HG03060 (cell line): ENCODE results near the gene PTPRD.

Experiments
- ATAC-seq: cut with Tn5 transposase; IDR thresholded peaks from one replicate; pipeline ENCODE4 v1.9.1; 2021; ENCODE audit warnings: low read depth, moderate number of reproducible peaks; ENCODE audit not compliant: unreplicated experiment

The PTPRD gene

GRCh38 chr9:8772302-8772701 is 1840.5 kb downstream of the PTPRD start:
- no peak for ATAC-seq

- ATAC-seq, result no peak
Observed at GRCh38 chr9:8769153-8769552, 1843.6 kb downstream of the PTPRD start.

DNA sequence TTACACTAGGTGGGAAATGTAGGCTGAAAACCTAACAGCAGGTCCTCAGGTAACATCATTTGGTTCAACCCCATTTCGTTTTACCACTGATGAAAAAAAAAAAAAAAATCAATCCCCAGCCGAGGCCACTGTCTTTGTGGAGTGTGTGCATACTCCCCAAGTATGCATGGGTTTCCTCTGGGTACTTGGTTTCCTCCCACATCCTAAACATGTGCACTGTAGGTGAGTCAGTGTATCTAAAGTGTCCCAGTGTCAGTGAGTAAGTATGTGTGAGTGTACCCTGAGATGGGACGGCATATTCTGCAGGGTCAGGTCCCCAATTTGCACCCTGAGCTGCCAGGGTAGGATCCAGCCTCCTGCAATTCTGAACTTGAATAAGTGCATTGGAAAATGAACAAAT is 1846.7 kb downstream of the PTPRD start:
- ATAC-seq, result no peak

- no peak for ATAC-seq
Observed at GRCh38 chr9:8764051-8764450, 1848.8 kb downstream of the PTPRD start.

DNA sequence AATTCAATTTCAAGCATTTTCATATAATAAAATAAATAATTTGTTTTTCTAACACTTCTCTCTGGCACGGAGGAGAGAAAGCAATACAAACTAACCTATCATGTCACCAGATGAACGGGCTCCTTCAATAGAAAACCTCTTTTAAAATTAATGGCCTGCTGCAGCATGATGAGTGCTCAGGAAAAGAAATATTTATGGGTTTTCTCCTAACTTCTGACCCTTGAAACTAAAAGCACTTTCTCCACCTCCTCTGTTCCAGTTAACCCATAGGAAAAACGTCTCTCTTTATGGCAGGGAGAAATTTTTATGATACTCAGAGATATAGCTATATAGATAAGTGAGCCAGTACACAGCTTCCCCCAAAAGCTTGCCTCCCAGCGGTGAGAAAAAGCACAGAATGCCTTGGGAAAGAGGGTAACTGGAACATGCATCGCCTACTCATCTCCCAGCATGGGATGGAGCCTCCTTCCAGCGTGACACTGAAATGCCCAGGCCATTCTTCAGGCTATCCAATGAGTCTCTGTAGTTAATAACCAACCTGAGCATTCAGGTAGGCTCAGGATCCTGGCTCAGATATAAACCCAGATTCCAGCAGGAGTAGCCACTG is 1850.2 kb downstream of the PTPRD start:
- no peak for ATAC-seq

GRCh38 chr9:8760000-8760767 is 1852.6 kb downstream of the PTPRD start:
- no peak for ATAC-seq

- ATAC-seq, result no peak
Observed at GRCh38 chr9:8757881-8758280, 1854.9 kb downstream of the PTPRD start.

GRCh38 chr9:8754751-8755150 is 1858.1 kb downstream of the PTPRD start:
- ATAC-seq, result no peak

- no peak for ATAC-seq
Observed at GRCh38 chr9:8751406-8751930, 1861.3 kb downstream of the PTPRD start.

DNA sequence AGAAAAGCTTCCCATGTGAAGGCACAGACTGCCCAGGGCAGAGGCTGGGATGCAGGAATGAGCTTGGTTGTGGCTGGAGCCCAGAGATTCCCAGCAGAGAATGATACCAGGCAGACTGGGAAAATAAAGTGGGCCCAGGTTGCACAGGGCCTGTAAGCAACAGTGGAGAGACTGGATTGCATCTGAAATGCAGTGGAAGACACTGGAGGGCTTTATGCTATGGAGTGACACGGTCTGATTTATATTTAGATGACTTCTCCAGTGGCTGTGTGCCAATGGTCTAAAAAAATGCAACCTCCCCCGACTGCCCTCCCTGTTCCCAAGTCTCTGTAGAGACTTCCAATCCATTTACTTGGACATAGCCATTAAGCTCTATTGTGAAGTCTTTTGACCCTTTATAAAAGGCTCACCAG is 1862.2 kb downstream of the PTPRD start:
- ATAC-seq, result no peak

DNA sequence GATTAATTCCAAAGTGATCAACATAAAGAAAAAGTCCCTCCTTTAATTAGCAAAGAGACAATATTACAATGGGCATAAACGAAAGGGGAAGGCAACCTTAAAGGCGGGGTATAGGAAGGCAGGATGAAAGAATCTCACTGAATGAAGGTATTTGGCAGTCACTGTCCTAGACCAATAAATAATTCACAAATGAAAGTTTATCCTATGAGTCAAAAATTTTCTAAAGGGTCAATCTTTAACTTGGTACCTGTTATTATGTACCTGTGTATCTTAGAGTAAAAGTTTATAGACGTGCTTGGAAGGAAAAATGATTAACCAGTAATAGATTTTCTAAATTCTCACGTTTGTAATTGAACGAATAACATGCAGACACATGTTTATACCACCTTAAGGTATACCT is 1867.5 kb downstream of the PTPRD start:
- ATAC-seq, result no peak

GRCh38 chr9:8738945-8739344 is 1873.9 kb downstream of the PTPRD start:
- no peak for ATAC-seq

GRCh38 chr9:8736805-8737204 is 1876.0 kb downstream of the PTPRD start:
- no peak for ATAC-seq

GRCh38 chr9:8734760-8735159 is 1878.0 kb downstream of the PTPRD start:
- no peak for ATAC-seq

GRCh38 chr9:8733131-8733954 is 1879.5 kb downstream of the PTPRD start:
- no peak for ATAC-seq

DNA sequence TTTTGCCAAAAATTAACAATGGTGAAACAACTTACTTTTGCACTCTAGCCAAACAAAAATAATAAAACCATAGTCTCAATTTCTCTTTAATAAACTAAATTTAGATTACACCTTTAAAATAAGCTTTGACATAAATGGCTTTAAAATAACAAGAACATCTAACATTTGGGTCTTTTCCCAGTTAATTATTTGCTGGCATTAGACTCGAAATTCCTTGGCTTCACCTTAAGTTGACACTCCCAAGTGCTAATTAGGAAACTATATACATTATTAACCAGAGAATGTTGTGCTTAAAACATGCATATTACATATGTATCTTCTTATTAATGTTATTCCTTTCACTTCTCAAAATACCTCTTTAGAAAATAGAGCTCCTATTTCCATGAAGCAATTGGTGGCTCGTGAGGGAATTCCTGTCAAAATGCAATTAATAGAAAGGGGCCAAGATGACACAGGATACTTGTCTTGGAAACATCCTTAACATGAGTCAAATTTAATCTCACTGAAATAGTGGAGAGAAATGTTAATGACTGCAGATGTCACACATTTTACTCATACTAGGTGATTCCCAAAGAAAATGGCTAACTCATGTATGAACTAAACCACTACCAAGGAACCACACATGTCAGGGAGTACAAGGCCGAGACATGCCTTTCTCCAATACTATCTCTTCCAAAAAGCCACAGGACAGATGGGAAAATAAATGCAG is 1880.3 kb downstream of the PTPRD start:
- ATAC-seq, result no peak

GRCh38 chr9:8730618-8731017 is 1882.2 kb downstream of the PTPRD start:
- ATAC-seq, result no peak

DNA sequence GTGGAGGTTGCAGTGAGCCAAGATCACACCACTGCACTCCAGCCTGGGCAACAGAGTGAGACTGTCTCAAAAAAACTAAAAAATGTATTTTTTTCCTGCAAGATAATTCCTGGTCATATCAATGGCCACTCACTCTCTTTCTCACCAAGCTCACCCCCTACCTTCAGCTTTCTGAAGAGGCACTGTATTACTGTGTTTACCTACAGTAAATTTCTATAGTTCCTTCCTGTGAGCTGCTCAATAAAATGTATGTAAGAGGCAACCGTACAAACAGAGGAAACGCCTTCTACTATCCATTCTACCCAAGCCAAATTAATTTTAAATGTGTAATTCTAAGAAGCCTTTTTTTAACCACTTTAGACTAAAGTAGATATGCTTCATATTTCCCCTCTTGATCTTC is 1883.9 kb downstream of the PTPRD start:
- no peak for ATAC-seq

- no peak for ATAC-seq
Observed at GRCh38 chr9:8727191-8727590, 1885.6 kb downstream of the PTPRD start.

DNA sequence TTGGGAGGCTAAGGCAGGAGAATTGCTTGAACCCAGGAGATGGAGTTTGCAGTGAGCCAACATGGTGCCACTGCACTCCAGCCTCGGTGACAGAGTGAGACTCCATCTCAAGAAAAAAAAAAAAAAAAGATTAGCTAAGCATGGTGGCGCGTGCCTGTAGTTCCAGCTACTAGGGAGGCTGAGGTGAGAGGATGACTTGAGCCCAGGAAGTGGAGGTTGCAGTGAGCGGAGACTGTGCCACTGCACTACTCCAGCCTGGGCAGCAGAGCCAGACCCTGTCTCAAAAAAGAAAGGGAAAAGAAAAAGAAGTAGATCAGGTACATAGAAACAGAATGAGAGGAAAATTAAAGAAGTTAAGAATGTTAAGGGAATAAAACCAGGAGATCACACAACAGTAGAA is 1886.1 kb downstream of the PTPRD start:
- no peak for ATAC-seq

DNA sequence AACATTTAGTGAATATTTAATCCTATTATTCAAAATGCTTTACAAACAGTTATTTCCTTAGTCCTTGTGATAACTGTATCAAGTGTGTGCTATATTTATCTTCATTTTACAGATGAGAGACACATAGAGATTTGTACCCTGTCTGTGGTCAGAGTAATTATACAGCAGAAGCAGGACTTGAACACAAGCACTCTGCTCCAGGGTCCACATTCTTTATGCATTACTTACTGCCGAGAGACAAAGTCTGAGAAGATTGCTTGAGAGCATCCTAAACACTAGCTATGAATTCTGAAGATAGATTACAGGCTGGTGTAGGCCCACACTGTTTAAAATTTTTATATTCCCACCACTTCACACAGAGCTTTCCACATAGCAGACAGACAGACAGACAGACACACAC is 1887.2 kb downstream of the PTPRD start:
- ATAC-seq, result no peak
